ENCODE data around the gene GBE1.

- no peak for TF ChIP-seq CTCF (IDR thresholded peaks at IDR 0.05 in 4 of 5, conservative IDR thresholded peaks at IDR 0.05 in 1 of 5)
- no peak for TF ChIP-seq POLR2A (IDR thresholded peaks at IDR 0.05)
These were observed 34.7 kb downstream of the GBE1 start for GRCh38 chr3:81726735-81727134.

Measured in gastrocnemius medialis (tissue), 4 donors.